ENCODE measurements around the gene ATL2.

DNA sequence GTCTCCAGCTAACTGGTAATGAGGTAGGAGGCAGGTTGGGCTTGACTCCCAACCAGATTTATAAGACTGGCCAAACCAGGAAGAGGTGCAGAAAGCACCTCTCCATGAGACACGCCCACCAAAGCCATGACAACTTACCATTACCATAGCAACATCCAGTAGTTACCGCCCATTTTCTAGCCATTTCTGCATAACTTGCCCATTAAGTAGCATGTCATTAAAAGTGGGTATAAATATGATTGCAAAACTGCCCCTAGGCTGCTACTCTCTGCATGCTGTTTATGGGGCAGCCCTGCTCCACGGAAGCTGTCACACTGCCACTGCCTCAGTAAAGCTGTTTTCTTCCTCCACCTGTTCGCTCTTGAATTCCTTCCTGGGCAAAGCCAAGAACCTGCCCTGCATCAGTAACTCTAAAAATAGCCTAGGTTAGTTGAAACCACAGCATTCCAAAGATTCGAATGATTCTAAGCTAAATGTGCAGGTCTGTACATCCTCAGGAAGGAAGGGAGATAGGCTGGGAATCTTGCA, 131.9 kb downstream of the ATL2 start:
- TF ChIP-seq POU2F2 (IDR thresholded peaks at IDR 0.05; ENCODE audit: low read depth, low read length): no peak
- TF ChIP-seq POLR2A (IDR thresholded peaks at IDR 0.05; ENCODE audit: low read depth, low read length): no peak
- TF ChIP-seq SPI1 (IDR thresholded peaks at IDR 0.05; ENCODE audit: low read depth, low read length): no peak
- TF ChIP-seq POLR2AphosphoS5 (IDR thresholded peaks at IDR 0.05; ENCODE audit: low read depth, low read length): no peak
- no peak for TF ChIP-seq TAF1 (IDR thresholded peaks at IDR 0.05; ENCODE audit: low read depth, low read length)
- no peak for TF ChIP-seq PAX5 (IDR thresholded peaks at IDR 0.05; ENCODE audit: insufficient read depth, low read length, severe bottlenecking)

Data from GM12891 (cell line).